GM10248 (cell line): ENCODE data around the gene SURF2.

Source experiments
- CTCF ChIA-PET: fragments of 300-600 bp; sonication (Branson Sonifier 250); formaldehyde crosslinking; extraction: SDS; loops from one replicate; lab custom pipeline; 2021; ENCODE audit warnings: antibody characterized with exemption; lab: Yijun Ruan, JAX
- POLR2A ChIA-PET: fragments of 350-650 bp; sonication (Branson Sonifier 250); formaldehyde crosslinking; extraction: SDS; loops from one replicate; lab custom pipeline; 2020; ENCODE audit warnings: antibody characterized with exemption; lab: Yijun Ruan, JAX
- DNase-seq: peaks from one replicate; pipeline ENCODE4 v3.0.0; 2012; ENCODE audit errors: extremely low spot score
- CTCF ChIP-seq: IDR thresholded peaks from 2 replicates; pipeline ENCODE4 v1.5.1; 2012; ENCODE audit warnings: mild to moderate bottlenecking, low read depth; ENCODE audit errors: extremely low read depth, missing control alignments, control extremely low read depth

SURF2 gene

GRCh38 chr9:133355881-133356357 is 431 bp upstream of the SURF2 start:
- DNase-seq, result no peak
- ChIA-PET POLR2A (interaction anchor here (0.7 to 4.8 kb wide), 5 partner anchors 8 to 90 kb away, joined by 3 to 21 read pairs (median 9); partner anchors contain the start of genes MED22 and RPL7A), CTCF (interaction anchor here (1.1 to 1.9 kb wide), 6 partner anchors 10 to 209 kb away, joined by 3 to 12 read pairs (median 4); no protein-coding TSS in a partner anchor)
- TF ChIP-seq CTCF, result peak; percentile 2

- CTCF ChIA-PET, result interaction anchor here (1.9 kb wide), 1 partner anchor 9 kb away, joined by 6 read pairs; no protein-coding TSS in a partner anchor
- POLR2A ChIA-PET, result interaction anchor here (1.9 to 2.8 kb wide), 2 partner anchors 9 to 10 kb away, joined by 9 to 14 read pairs; partner anchors contain the start of genes MED22 and RPL7A
- no peak for TF ChIP-seq CTCF
These were observed 1.3 kb downstream of the SURF2 start for GRCh38 chr9:133357656-133358055.

GRCh38 chr9:133359399-133360175 is 3.2 kb downstream of the SURF2 start:
- ChIA-PET CTCF (interaction anchor here (0.8 to 3.3 kb wide), 4 partner anchors 8 to 30 kb away, joined by 3 to 22 read pairs (median 4); no protein-coding TSS in a partner anchor), POLR2A (interaction anchor here (0.6 to 1.6 kb wide), 2 partner anchors 11 to 673 kb away, joined by 3 to 5 read pairs; no protein-coding TSS in a partner anchor)
- no peak for TF ChIP-seq CTCF
- no peak for DNase-seq

More at GRCh38 chr9:133357656-133358055, 1.3 kb downstream of the SURF2 start:
- no peak for DNase-seq

GRCh38 chr9:133360400-133361393 is 4.3 kb downstream of the SURF2 start:
- CTCF ChIA-PET, result interaction anchor here (0.8 to 3.3 kb wide), 3 partner anchors 10 to 31 kb away, joined by 3 to 22 read pairs (median 4); no protein-coding TSS in a partner anchor
- DNase-seq, result no peak
- POLR2A ChIA-PET, result interaction anchor here (0.6 to 1.6 kb wide), 3 partner anchors 9 to 674 kb away, joined by 3 to 6 read pairs (median 5); no protein-coding TSS in a partner anchor
- TF ChIP-seq CTCF, result no peak

- POLR2A ChIA-PET, result interaction anchor here (0.7 kb wide), 1 partner anchor 10 kb away, joined by 6 read pairs; no protein-coding TSS in a partner anchor
- CTCF ChIA-PET, result interaction anchor here (1.3 to 3.3 kb wide), 3 partner anchors 10 to 11 kb away, joined by 4 to 22 read pairs (median 11); no protein-coding TSS in a partner anchor
- DNase-seq, result no peak
- no peak for TF ChIP-seq CTCF
These were observed 5.2 kb downstream of the SURF2 start for GRCh38 chr9:133361507-133362092.
